Lower lobe of right lung (tissue), 2 donors: ENCODE data around the gene STK24. TPM values are rescaled to one million over a fixed set of nuclear protein-coding genes. Genes with fewer than 3 reads are reported as not detected.
A peak's percentile ranks its signal among the peaks of the same experiment; 100 is the strongest.

Experiments used
- ATAC-seq, 2 donors: fragments of 200-7000 bp; cut with Tn5 transposase; one replicate each; pipeline ENCODE4 v1.9.1; 2020 to 2022; ENCODE audit warnings: mild to moderate bottlenecking in 2 of 2, moderate library complexity in 2 of 2
- DNase-seq: peaks from one replicate; pipeline ENCODE4 v3.0.0-alpha.2; 2020
- H3K27ac ChIP-seq: fragments of 200-600 bp; one replicate; pipeline ENCODE4 v1.8.0; 2022
- H3K27me3 ChIP-seq: fragments of 200-600 bp; one replicate; pipeline ENCODE4 v1.8.0; 2022; ENCODE audit warnings: low read depth
- H3K36me3 ChIP-seq: fragments of 200-600 bp; one replicate; pipeline ENCODE4 v1.8.0; 2022; ENCODE audit warnings: mild to moderate bottlenecking
- H3K4me1 ChIP-seq: fragments of 200-600 bp; one replicate; pipeline ENCODE4 v1.8.0; 2022
- H3K4me3 ChIP-seq: fragments of 200-600 bp; one replicate; pipeline ENCODE4 v1.8.0; 2022; ENCODE audit warnings: mild to moderate bottlenecking
- H3K9me3 ChIP-seq: fragments of 200-600 bp; one replicate; pipeline ENCODE4 v1.8.0; 2022
- intact Hi-C: fragments of 100-400 bp; cut with DNase I; formaldehyde crosslinking; loops from one replicate; pipeline ENCODE4 v1.11.0; 2022
- total RNA-seq: library from RNA; stranded (reverse); fragmentation: NEBNext Ultra II Directional; extraction: Animal tissue kit (Norgen Biotek cat#: 25700); gene quantifications from one replicate; pipeline ENCODE4 v1.2.1, GENCODE V29; 2021
- TF ChIP-seq, protein P1 (sequence below): fragments of 200-600 bp; IDR thresholded peaks from one replicate; pipeline ENCODE4 v1.8.0; 2022; ENCODE audit warnings: antibody characterized with exemption, mild to moderate bottlenecking
- donor health status: DM: no; HTN: yes; CAD: no; lungs with severe emphysema.

STK24 gene
- total RNA-seq, 1 donor from 2014 or later, result 94.5 TPM

- H3K9me3 ChIP-seq, result no peaks in the 10 kb centered on the region
- H3K4me1 ChIP-seq, result peaks cover 70% of the 10 kb centered on the region
- H3K27ac ChIP-seq, result no peak overlapping the region
- DNase-seq (no peak), ATAC-seq (no peak)
- TF ChIP-seq, protein P1, sequence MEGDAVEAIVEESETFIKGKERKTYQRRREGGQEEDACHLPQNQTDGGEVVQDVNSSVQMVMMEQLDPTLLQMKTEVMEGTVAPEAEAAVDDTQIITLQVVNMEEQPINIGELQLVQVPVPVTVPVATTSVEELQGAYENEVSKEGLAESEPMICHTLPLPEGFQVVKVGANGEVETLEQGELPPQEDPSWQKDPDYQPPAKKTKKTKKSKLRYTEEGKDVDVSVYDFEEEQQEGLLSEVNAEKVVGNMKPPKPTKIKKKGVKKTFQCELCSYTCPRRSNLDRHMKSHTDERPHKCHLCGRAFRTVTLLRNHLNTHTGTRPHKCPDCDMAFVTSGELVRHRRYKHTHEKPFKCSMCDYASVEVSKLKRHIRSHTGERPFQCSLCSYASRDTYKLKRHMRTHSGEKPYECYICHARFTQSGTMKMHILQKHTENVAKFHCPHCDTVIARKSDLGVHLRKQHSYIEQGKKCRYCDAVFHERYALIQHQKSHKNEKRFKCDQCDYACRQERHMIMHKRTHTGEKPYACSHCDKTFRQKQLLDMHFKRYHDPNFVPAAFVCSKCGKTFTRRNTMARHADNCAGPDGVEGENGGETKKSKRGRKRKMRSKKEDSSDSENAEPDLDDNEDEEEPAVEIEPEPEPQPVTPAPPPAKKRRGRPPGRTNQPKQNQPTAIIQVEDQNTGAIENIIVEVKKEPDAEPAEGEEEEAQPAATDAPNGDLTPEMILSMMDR, result no peak
- intact Hi-C loops, result no loop called here
- H3K4me3 ChIP-seq, result no peak overlapping the region
- no peaks in the 10 kb centered on the region for H3K27me3 ChIP-seq
- peaks cover 1% of the 10 kb centered on the region for H3K36me3 ChIP-seq
Observed at GRCh38 chr13:98486412-98486811, 90.5 kb downstream of the STK24 start.

DNA sequence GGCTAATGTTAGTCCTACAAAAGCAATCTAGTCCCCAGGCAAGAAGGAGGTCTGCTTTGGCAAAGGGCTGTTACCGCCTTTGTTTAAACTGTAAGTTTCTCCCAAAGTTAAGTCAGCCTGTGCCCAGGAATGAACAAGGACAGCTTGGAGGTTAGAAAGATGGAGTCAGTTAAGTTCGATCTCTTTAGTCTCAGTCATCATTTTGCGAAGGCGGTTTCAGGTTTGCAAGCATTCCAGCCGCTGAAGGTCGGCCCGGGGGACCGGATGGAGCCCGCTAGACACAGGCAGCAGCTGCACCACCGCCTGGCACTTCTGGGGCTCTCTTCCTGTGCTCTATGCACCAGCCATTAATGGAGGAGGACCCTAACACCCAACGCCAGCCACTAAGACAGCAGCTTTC is 91.3 kb downstream of the STK24 start:
- Histone ChIP-seq H3K9me3 (no peaks in the 10 kb centered on the region), H3K4me3 (no peak overlapping the region), H3K27me3 (no peaks in the 10 kb centered on the region), H3K27ac (peak overlapping the region; percentile 81), H3K36me3 (peaks cover 6% of the 10 kb centered on the region), H3K4me1 (peaks cover 73% of the 10 kb centered on the region)
- intact Hi-C loops, result no loop called here
- TF ChIP-seq, protein P1, result no peak
- no peak for DNase-seq
- ATAC-seq, result no peak

DNA sequence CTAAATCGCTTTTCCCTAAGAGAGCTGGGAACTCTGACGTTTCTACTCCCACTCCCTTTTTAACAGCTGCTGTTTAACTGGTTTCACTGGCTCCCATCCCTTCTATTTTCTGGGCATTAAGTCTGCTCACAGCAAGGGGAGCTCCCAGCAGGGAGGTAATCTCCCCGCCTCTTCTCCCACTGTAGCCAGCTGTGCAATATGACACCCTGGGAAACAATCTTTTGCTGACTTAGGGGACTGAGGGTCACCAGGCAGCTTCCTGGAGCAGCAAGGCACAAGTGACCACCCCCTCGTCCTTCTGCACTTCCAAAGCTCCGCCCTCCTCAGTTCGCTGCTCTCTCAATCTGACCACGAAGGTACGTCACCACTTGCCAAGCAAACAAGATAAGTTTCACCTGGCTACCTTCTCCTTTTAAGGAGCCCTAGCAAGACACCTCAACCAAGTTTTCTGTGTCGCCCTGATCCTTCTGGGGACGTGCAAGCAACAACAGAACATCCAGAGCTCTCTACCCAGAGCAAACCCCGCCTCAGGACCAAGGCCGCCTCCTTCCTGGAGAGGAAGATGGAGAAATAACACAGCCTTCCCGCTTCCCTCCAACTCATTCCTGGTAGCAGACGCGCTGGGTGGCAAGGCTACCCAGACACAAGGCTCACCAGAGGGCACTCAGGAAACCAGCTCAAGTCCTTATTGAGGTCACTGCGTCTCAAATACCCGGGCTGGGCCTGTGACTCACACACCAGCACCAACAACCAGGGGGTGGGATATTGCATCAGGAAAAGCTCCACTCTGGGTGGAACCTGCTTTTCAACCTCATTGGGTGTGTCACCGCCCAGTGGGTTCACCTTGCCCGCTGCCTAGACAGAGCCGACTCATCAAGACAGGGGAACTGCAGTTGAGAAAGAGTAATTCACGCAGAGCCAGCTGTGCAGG is 92.4 kb downstream of the STK24 start:
- TF ChIP-seq, protein P1, result no peak
- H3K27ac ChIP-seq, result peak overlapping the region; percentile 81
- intact Hi-C loops, result no loop called here
- H3K9me3 ChIP-seq, result no peaks in the 10 kb centered on the region
- H3K27me3 ChIP-seq, result no peaks in the 10 kb centered on the region
- ATAC-seq (peak; percentile 93 to 95), DNase-seq (peak; percentile 90)
- H3K36me3 ChIP-seq, result peaks cover 6% of the 10 kb centered on the region
- peaks cover 69% of the 10 kb centered on the region for H3K4me1 ChIP-seq
- H3K4me3 ChIP-seq, result peak overlapping the region; percentile 8

GRCh38 chr13:98483601-98484288 is 93.2 kb downstream of the STK24 start:
- peaks cover 69% of the 10 kb centered on the region for H3K4me1 ChIP-seq
- no peaks in the 10 kb centered on the region for H3K9me3 ChIP-seq
- peaks cover 6% of the 10 kb centered on the region for H3K36me3 ChIP-seq
- DNase-seq (no peak), ATAC-seq (peak in 1 of 2 donors; percentile 4)
- H3K27me3 ChIP-seq, result no peaks in the 10 kb centered on the region
- TF ChIP-seq, protein P1, result no peak
- H3K27ac ChIP-seq, result peak overlapping the region; percentile 81
- intact Hi-C loops, result no loop called here
- H3K4me3 ChIP-seq, result peak overlapping the region; percentile 8

- peaks cover 73% of the 10 kb centered on the region for H3K4me1 ChIP-seq
- DNase-seq, result peak; percentile 81
- ATAC-seq, result peak; percentile 58 to 66
- H3K4me3 ChIP-seq, result no peak overlapping the region
- H3K36me3 ChIP-seq, result peaks cover 6% of the 10 kb centered on the region
- TF ChIP-seq, protein P1, result no peak
- H3K27ac ChIP-seq, result peak overlapping the region; percentile 81
- intact Hi-C loops, result no loop called here
- H3K9me3 ChIP-seq, result no peaks in the 10 kb centered on the region
- no peaks in the 10 kb centered on the region for H3K27me3 ChIP-seq
Observed at GRCh38 chr13:98482476-98483444, 94.1 kb downstream of the STK24 start.
